ENCODE data around the gene TNIK. TPM values are rescaled to one million over a fixed set of nuclear protein-coding genes. Genes with fewer than 3 reads are reported as not detected.
"Not testable (repeated sequence)": the region's sequence is repeated elsewhere in the genome, so short reads cannot be mapped to it uniquely, and the experiment has no call there.

Gene TNIK
- total RNA-seq, 1 donor from 2014 or later, result 9.3 TPM

- Mint-ChIP-seq H3K27me3 (ENCODE audit: low read depth) (no peaks in the 10 kb centered on the region), H3K4me3 (no peak overlapping the region), H3K9me3 (no peaks in the 10 kb centered on the region), H3K4me1 (no peaks in the 10 kb centered on the region), H3K36me3 (no peaks in the 10 kb centered on the region), H3K27ac (no peak overlapping the region)
- no peak for TF ChIP-seq CTCF (IDR thresholded peaks at IDR 0.05; ENCODE audit: unreplicated experiment)
- DNase-seq (ENCODE audit: low spot score in 2 of 2, unreplicated experiment in 2 of 2), result no peak
Observed at GRCh38 chr3:171429635-171430034, 30.6 kb downstream of the TNIK start.

- Mint-ChIP-seq H3K4me3 (no peak overlapping the region), H3K9me3 (no peaks in the 10 kb centered on the region), H3K27ac (no peak overlapping the region), H3K27me3 (ENCODE audit: low read depth) (no peaks in the 10 kb centered on the region), H3K4me1 (no peaks in the 10 kb centered on the region), H3K36me3 (no peaks in the 10 kb centered on the region)
- no peak for DNase-seq (ENCODE audit: low spot score in 2 of 2, unreplicated experiment in 2 of 2)
- TF ChIP-seq CTCF (IDR thresholded peaks at IDR 0.05; ENCODE audit: unreplicated experiment), result no peak
Observed at GRCh38 chr3:171428892-171429291, 31.3 kb downstream of the TNIK start.

- Mint-ChIP-seq H3K9me3 (no peaks in the 10 kb centered on the region), H3K27me3 (ENCODE audit: low read depth) (no peaks in the 10 kb centered on the region), H3K4me1 (no peaks in the 10 kb centered on the region), H3K4me3 (no peak overlapping the region), H3K27ac (no peak overlapping the region), H3K36me3 (no peaks in the 10 kb centered on the region)
- no peak for DNase-seq (ENCODE audit: low spot score in 2 of 2, unreplicated experiment in 2 of 2)
- no peak for TF ChIP-seq CTCF (IDR thresholded peaks at IDR 0.05; ENCODE audit: unreplicated experiment)
Observed at GRCh38 chr3:171428321-171428787, 31.9 kb downstream of the TNIK start.

- Mint-ChIP-seq H3K9me3 (no peaks in the 10 kb centered on the region), H3K4me3 (no peak overlapping the region), H3K4me1 (no peaks in the 10 kb centered on the region), H3K27ac (no peak overlapping the region), H3K27me3 (ENCODE audit: low read depth) (no peaks in the 10 kb centered on the region), H3K36me3 (no peaks in the 10 kb centered on the region)
- DNase-seq (ENCODE audit: low spot score in 2 of 2, unreplicated experiment in 2 of 2), result no peak
- no peak for TF ChIP-seq CTCF (IDR thresholded peaks at IDR 0.05; ENCODE audit: unreplicated experiment)
Observed at GRCh38 chr3:171427771-171428320, 32.4 kb downstream of the TNIK start.

- not testable (repeated sequence) for DNase-seq (ENCODE audit: low spot score in 2 of 2, unreplicated experiment in 2 of 2); H3K27ac Mint-ChIP-seq; H3K4me3 Mint-ChIP-seq; H3K4me1 Mint-ChIP-seq; H3K36me3 Mint-ChIP-seq; H3K27me3 Mint-ChIP-seq (ENCODE audit: low read depth); H3K9me3 Mint-ChIP-seq
Observed at GRCh38 chr3:171424063-171424462, 36.1 kb downstream of the TNIK start.

- not testable (repeated sequence) for H3K27ac Mint-ChIP-seq; H3K27me3 Mint-ChIP-seq (ENCODE audit: low read depth); DNase-seq (ENCODE audit: low spot score in 2 of 2, unreplicated experiment in 2 of 2); H3K9me3 Mint-ChIP-seq; H3K36me3 Mint-ChIP-seq; H3K4me1 Mint-ChIP-seq; H3K4me3 Mint-ChIP-seq
Observed at GRCh38 chr3:171422855-171423254, 37.4 kb downstream of the TNIK start.

GRCh38 chr3:171420667-171421066, 39.5 kb downstream of the TNIK start:
- H3K4me3 Mint-ChIP-seq, result no peak overlapping the region
- no peaks in the 10 kb centered on the region for H3K36me3 Mint-ChIP-seq
- H3K27me3 Mint-ChIP-seq (ENCODE audit: low read depth), result no peaks in the 10 kb centered on the region
- H3K27ac Mint-ChIP-seq, result no peak overlapping the region
- peaks cover 3% of the 10 kb centered on the region for H3K4me1 Mint-ChIP-seq
- peaks cover 4% of the 10 kb centered on the region for H3K9me3 Mint-ChIP-seq
- no peak for TF ChIP-seq CTCF (IDR thresholded peaks at IDR 0.05; ENCODE audit: unreplicated experiment)
- DNase-seq (ENCODE audit: low spot score in 2 of 2, unreplicated experiment in 2 of 2), result no peak

Data from mesothelial cell of epicardium (in vitro differentiated cells).